Choroid plexus epithelial cell (primary cell): ENCODE measurements around the gene DACH2.

Experiments
- DNase-seq: peaks from one replicate; pipeline ENCODE4 v3.0.0-alpha.2; 2010; ENCODE audit warnings: low read depth
- H3K4me3 ChIP-seq: 2 replicates; pipeline ENCODE4 v1.5.1; 2011; ENCODE audit warnings: low read depth, mild to moderate bottlenecking, control low read depth, low read length, moderate library complexity
- TF ChIP-seq, protein P1 (sequence below): conservative IDR thresholded peaks from 2 replicates; pipeline ENCODE4 v1.5.1; 2011; ENCODE audit warnings: low read depth, mild to moderate bottlenecking, control low read depth, inconsistent platforms, low read length, moderate library complexity

The DACH2 gene

DNA sequence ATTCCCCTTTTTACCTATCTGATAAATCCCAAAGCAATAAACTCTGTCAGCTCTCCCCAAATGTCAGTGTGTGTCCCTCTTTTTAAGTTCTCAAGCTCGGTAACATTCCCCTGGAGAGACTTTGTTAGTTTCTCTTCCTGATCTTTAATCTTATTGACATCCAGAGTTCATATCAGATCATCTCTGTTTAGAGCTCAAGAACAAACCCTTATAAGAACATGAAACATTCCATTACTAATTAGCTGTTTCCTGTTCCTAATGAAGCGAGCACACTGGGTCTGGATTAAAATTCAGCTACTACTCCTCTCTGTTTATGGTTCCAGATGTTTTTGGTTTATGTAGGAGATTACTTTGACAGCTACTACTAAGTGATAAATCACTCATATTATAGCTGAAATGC lies 681.5 kb downstream of the DACH2 start:
- TF ChIP-seq, protein P1, sequence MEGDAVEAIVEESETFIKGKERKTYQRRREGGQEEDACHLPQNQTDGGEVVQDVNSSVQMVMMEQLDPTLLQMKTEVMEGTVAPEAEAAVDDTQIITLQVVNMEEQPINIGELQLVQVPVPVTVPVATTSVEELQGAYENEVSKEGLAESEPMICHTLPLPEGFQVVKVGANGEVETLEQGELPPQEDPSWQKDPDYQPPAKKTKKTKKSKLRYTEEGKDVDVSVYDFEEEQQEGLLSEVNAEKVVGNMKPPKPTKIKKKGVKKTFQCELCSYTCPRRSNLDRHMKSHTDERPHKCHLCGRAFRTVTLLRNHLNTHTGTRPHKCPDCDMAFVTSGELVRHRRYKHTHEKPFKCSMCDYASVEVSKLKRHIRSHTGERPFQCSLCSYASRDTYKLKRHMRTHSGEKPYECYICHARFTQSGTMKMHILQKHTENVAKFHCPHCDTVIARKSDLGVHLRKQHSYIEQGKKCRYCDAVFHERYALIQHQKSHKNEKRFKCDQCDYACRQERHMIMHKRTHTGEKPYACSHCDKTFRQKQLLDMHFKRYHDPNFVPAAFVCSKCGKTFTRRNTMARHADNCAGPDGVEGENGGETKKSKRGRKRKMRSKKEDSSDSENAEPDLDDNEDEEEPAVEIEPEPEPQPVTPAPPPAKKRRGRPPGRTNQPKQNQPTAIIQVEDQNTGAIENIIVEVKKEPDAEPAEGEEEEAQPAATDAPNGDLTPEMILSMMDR = no peak
- H3K4me3 ChIP-seq = no peak overlapping the region
- no peak for DNase-seq

DNA sequence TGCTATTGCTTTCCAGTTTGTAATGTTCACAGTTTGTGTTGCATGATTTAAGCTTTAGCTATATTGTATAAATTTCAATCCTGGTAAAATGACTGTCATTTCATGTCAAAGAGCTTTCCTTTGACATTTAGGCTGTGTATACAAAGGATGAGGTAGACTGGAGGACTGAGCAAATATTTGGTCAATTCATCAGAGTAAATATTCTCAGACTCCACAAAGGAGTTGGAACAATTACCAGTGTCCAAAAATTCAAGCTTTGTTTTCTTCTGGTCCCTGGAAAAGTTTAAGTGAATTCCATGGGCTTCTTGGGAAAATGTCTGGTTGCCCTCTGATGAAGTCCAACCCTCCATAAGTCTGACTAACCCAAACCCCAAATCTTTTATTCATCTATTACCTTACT lies 682.4 kb downstream of the DACH2 start:
- no peak for DNase-seq
- H3K4me3 ChIP-seq = no peak overlapping the region
- TF ChIP-seq, protein P1 = no peak

DNA sequence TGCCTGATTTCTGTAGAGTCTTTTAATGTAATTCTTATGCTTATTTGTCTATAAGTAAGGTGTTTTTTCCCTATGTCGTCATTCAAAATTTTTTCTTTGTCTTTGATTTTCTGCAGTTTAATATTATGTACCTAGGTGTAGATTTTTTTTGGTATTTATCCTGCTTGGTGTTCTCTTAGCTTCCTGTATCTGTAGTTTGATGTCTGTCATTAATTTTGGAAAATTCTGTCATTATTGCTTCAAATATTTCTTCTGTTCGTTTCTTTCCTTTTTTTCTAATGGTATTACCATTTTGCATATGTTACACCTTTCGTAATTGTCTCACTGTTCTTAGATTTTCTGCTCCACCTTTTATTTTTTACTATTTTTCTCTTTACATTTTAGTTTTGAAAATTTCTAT lies 696.9 kb downstream of the DACH2 start:
- TF ChIP-seq, protein P1 = no peak
- DNase-seq = no peak
- H3K4me3 ChIP-seq = no peak overlapping the region
